Measurements from ENCODE around the gene ELMOD3. TPM values are rescaled to one million over a fixed set of nuclear protein-coding genes. Genes with fewer than 3 reads are reported as not detected.
"Not testable (repeated sequence)": the region's sequence is repeated elsewhere in the genome, so short reads cannot be mapped to it uniquely, and the experiment has no call there.

ELMOD3 gene
- total RNA-seq, 1 donor from 2014 or later = 22.3 TPM

DNA sequence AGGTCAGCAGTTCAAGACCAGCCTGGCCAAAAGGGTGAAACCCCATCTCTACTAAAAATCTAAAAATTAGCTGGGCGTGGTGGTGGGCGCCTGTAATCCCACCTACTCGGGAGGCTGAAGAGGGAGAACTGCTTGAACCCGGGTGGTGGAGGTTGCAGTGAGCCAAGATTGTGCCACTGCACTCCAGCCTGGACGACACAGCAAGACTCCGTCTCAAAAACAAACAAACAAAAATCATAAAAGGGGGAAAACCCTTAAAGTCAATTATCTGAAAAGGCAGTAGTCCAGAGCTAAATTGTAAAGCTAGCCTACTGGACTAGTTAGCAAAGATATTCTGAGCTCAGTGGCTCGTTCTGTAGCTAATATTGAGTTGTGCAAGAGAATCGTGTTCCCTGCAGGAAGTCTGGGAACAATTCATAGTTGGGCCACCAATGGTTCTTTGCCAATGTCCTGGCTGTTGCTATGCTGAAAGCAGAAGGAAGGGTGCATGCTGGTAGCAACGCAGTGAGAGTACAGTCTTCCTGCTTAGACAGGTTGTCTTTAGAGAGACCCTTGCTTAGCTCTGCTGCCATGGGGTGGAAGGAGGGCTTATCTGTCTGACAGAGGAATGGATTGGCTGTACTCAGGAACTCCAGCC, 31.1 kb upstream of the ELMOD3 start:
- Histone ChIP-seq H3K27me3 (ENCODE audit: control insufficient read depth, insufficient read depth, low read length) (no peaks in the 10 kb centered on the region), H3K36me3 (ENCODE audit: control insufficient read depth, insufficient read depth, low read length) (peaks cover 3% of the 10 kb centered on the region), H3K4me3 (ENCODE audit: low read depth, low read length) (no peak overlapping the region)
- TF ChIP-seq, protein P1, sequence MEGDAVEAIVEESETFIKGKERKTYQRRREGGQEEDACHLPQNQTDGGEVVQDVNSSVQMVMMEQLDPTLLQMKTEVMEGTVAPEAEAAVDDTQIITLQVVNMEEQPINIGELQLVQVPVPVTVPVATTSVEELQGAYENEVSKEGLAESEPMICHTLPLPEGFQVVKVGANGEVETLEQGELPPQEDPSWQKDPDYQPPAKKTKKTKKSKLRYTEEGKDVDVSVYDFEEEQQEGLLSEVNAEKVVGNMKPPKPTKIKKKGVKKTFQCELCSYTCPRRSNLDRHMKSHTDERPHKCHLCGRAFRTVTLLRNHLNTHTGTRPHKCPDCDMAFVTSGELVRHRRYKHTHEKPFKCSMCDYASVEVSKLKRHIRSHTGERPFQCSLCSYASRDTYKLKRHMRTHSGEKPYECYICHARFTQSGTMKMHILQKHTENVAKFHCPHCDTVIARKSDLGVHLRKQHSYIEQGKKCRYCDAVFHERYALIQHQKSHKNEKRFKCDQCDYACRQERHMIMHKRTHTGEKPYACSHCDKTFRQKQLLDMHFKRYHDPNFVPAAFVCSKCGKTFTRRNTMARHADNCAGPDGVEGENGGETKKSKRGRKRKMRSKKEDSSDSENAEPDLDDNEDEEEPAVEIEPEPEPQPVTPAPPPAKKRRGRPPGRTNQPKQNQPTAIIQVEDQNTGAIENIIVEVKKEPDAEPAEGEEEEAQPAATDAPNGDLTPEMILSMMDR (IDR thresholded peaks at IDR 0.05; ENCODE audit: insufficient read depth, low read length, poor library complexity, severe bottlenecking) = no peak
- DNase-seq (ENCODE audit: low read depth) = no peak

DNA sequence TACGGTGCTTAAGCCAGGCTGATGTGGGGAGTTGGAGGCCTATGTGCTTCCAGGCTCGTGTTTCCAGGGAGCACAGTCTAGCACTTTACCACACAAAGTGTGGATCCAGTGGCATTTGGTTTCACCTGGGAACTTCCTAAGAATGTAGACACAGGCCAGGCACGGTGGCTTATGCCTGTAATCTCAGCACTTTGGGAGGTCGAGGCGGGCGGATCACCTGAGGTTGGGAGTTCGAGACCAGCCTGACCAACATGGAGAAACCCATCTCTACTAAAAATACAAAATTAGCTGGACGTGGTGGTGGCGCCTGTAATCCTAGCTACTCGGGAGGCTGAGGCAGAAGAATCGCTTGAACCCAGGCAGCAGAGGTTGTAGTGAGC, 30.6 kb upstream of the ELMOD3 start:
- H3K36me3 ChIP-seq (ENCODE audit: control insufficient read depth, insufficient read depth, low read length); DNase-seq (ENCODE audit: low read depth); H3K27me3 ChIP-seq (ENCODE audit: control insufficient read depth, insufficient read depth, low read length): not testable (repeated sequence)

DNA sequence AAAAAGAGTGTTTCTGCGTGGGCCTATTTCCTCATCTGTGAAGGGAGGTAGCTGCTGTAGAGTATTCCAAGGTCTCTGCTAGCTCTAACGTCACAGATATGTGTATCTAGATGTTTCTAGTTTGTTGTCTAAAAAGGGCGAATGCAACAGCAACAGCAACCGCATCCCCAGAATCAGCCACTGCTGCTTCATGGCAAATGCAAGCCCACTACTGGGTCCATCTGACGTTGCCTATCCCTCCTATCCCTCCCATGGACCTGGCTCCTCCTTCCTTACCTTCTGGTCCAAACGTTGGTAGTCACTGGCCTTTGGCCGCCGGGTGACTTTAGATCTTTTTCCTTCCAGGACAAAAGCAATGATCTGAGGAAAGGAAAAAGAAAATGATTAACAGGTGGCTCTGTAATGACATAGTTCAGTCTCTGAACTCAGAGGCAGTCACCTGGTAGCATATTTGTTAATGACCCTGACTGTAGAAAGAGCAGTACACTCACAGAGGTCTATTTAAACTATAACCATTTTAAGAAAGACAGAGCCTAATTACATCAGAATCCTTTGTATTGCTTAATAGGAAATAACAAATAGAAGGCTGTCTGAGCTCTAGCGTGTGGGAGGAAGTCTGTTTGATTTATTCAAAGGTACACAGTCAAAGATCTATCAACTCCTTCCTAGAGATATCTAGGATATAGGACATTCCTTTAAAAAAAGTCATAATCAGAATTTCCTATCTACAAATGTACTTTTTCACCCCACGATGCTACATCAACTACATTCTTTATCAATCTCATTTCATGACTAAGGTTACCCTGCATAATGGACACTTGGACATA, 29.7 kb upstream of the ELMOD3 start:
- Histone ChIP-seq H3K27me3 (ENCODE audit: control insufficient read depth, insufficient read depth, low read length) (no peaks in the 10 kb centered on the region), H3K36me3 (ENCODE audit: control insufficient read depth, insufficient read depth, low read length) (peaks cover 3% of the 10 kb centered on the region), H3K4me3 (ENCODE audit: low read depth, low read length) (peak overlapping the region; percentile 78)
- TF ChIP-seq, protein P1 (IDR thresholded peaks at IDR 0.05; ENCODE audit: insufficient read depth, low read length, poor library complexity, severe bottlenecking) = no peak
- DNase-seq (ENCODE audit: low read depth) = peak; percentile 56

More for the DNA sequence above, 30.6 kb upstream of the ELMOD3 start:
- H3K4me3 ChIP-seq (ENCODE audit: low read depth, low read length) = not testable (repeated sequence)

DNA sequence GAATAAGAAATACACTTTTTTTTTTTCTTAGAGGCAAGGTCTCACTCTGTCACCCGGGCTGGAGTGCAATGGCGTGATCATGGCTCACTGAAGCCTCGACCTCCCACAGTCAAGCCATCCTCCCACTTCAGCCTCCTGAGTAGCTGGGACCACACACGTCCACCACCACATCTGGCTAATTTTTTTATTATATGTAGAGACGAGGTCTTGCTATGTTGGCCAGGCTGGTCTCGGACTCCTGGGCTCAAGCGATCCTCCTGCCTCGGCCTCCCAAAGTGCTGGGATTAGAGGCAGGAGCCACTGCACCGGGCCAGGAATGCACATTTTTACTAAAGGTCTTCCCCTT, 29.1 kb upstream of the ELMOD3 start:
- H3K4me3 ChIP-seq (ENCODE audit: low read depth, low read length) = peak overlapping the region; percentile 78
- H3K27me3 ChIP-seq (ENCODE audit: control insufficient read depth, insufficient read depth, low read length) = no peaks in the 10 kb centered on the region
- TF ChIP-seq, protein P1 (IDR thresholded peaks at IDR 0.05; ENCODE audit: insufficient read depth, low read length, poor library complexity, severe bottlenecking) = no peak
- peaks cover 3% of the 10 kb centered on the region for H3K36me3 ChIP-seq (ENCODE audit: control insufficient read depth, insufficient read depth, low read length)
- DNase-seq (ENCODE audit: low read depth) = no peak

DNA sequence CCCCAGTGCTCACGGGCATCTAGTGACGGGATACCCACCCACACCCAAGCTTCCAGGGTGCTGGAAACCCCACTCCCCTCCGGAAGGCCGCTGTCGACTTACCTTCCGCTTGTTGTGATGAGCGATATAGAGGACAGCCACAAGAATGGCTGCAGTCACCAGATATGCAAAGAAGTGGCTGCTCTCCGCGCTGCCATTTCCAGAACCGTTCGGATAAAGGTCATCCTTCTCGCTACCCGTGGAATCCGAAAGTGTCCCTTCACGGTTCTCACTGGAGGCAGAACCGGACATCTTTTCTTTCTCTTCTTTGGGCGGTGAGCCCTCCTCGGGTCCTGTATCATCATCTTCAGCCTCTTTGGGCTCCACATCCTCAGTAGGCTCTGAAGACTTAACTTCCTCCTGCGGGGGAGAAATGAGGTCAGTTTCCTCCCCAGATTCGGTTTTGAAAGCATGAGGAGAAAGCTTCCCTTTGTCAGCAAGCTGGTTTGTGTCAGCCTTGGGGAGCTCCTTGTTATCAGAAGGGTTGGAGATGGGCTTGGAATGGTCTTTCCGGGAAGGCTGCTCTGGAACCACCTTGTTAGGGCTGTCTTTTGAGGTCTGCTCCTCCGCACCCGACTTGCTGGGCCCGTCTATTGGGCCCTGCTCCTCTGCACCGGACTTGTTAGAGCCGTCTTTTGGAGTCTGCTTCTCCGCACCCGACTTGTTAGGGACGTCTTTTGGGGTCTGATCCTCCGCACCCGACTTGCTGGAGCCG, 28.0 kb upstream of the ELMOD3 start:
- H3K4me3 ChIP-seq (ENCODE audit: low read depth, low read length) = peak overlapping the region; percentile 78
- TF ChIP-seq, protein P1 (IDR thresholded peaks at IDR 0.05; ENCODE audit: insufficient read depth, low read length, poor library complexity, severe bottlenecking) = no peak
- no peaks in the 10 kb centered on the region for H3K27me3 ChIP-seq (ENCODE audit: control insufficient read depth, insufficient read depth, low read length)
- no peak for DNase-seq (ENCODE audit: low read depth)
- H3K36me3 ChIP-seq (ENCODE audit: control insufficient read depth, insufficient read depth, low read length) = peaks cover 3% of the 10 kb centered on the region

DNA sequence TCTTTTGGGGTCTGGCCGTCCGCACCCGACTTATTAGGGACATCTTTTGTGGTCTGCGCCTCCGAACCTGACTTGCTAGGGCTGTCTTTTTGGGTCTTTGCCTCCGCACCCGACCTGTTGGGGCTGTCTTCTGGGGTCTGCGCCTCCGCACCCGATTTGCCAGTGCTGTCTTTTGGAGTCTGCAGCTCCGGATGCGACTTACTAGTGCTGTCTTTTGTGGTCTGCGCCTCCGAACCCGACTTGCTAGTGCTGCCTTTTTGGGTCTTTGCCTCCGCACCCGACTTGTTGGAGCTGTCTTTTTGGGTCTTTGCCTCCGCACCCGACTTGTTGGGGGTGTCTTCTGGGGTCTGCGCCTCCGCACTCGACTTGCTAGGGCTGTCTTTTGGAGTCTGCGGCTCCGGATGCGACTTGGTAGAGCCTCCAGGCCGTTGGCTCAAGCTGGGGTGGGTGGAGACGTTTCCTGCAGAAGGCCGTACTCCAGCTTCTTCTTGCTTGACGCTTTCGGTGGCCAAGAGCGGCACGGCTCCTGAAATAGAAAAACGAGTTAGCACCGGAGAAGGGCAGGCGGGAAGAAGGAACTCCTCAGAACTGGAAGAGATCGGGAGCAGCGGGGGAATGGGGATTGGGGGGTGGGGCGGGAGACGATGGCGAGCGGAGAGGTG, 27.3 kb upstream of the ELMOD3 start:
- DNase-seq (ENCODE audit: low read depth) = no peak
- TF ChIP-seq, protein P1 (IDR thresholded peaks at IDR 0.05; ENCODE audit: insufficient read depth, low read length, poor library complexity, severe bottlenecking) = no peak
- peaks cover 3% of the 10 kb centered on the region for H3K36me3 ChIP-seq (ENCODE audit: control insufficient read depth, insufficient read depth, low read length)
- peak overlapping the region; percentile 78 for H3K4me3 ChIP-seq (ENCODE audit: low read depth, low read length)
- no peaks in the 10 kb centered on the region for H3K27me3 ChIP-seq (ENCODE audit: control insufficient read depth, insufficient read depth, low read length)

All from kidney epithelial cell (primary cell).